ENCODE data around the gene TRAM2. TPM values are rescaled to one million over a fixed set of nuclear protein-coding genes. Genes with fewer than 3 reads are reported as not detected.

The TRAM2 gene, protein sequence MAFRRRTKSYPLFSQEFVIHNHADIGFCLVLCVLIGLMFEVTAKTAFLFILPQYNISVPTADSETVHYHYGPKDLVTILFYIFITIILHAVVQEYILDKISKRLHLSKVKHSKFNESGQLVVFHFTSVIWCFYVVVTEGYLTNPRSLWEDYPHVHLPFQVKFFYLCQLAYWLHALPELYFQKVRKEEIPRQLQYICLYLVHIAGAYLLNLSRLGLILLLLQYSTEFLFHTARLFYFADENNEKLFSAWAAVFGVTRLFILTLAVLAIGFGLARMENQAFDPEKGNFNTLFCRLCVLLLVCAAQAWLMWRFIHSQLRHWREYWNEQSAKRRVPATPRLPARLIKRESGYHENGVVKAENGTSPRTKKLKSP
- total RNA-seq: 31.5 and 69.6 TPM in 2 replicates

DNA sequence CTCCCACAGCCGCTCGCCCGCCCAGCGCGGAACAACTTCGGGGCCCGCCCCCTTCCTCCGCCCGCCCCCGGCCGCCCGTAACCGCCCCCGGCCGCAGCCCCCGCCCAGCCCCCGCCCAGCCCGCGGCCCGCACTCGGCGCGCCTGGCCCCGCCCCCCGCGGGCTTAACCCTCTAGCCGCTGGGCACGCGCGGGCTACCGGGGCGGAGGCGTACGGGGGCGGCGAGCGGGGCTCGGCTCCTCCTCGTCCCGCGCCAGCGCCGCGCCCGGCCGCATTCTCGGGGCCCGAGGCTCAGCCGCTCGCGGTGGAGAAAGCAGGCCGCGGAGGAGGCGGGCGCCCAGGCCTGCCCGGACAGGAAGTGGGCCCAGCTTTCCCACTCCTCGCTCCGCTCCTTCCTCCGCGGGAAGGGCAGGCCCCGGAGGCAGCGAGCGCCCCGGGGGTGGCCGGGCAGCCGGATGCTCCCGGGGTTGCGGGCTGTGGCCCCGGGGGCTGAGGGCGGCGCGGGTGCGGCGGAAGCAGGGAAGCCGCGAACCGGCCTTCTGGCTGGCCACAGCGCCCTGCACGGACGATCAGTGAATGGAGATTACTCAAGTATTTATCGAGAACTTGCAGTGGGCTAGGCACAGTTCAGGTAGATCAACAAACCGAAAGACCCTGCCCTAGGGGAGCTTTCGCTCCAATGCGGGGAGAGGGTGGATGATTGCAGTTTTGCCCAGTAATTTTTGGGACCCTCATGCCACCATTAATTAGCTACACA is at the start of gene TRAM2:
Gene TRAM2, minus strand, starts transcription at position 39 of the 756 bp plus-strand sequence. CDS start 145 bp downstream, outside the sequence.

Other genes starting within 250 kb of the TRAM2 start
- gene PAQR8, start 214.9 kb downstream of the TRAM2 start, total RNA-seq: 7.5 and 8.4 TPM in 2 replicates
- 17.9 and 19.2 TPM in 2 replicates for gene EFHC1, start 156.7 kb downstream of the TRAM2 start, total RNA-seq
- gene TMEM14A, start 94.1 kb upstream of the TRAM2 start, total RNA-seq: 36.7 and 64.3 TPM in 2 replicates
- gene GSTA2, start 186.4 kb upstream of the TRAM2 start, total RNA-seq: not detected in 2 replicates
- gene GSTA1, start 226.8 kb upstream of the TRAM2 start, total RNA-seq: not detected in 2 replicates